Kidney (tissue), 14 donors: ENCODE measurements around the gene RAB11FIP2. TPM values are rescaled to one million over a fixed set of nuclear protein-coding genes. Genes with fewer than 3 reads are reported as not detected.
A peak's percentile ranks its signal among the peaks of the same experiment; 100 is the strongest.

Experiments used
- DNase-seq, 5 donors: peaks; one replicate each; pipeline ENCODE4 v3.0.0-alpha.2; 2013 to 2020
- FAIRE-seq: peaks from 2 replicates; lab custom pipeline; 2012; peaks lifted over from hg19 to GRCh38; lab: Jason Lieb, UNC
- H3K27ac ChIP-seq, 2 donors: one replicate each; pipeline ENCODE4 v1.7.0; 2013; ENCODE audit warnings: low read depth in 2 of 2, low read length in 2 of 2, inconsistent platforms in 1 of 2
- H3K27me3 ChIP-seq: one replicate; pipeline ENCODE4 v1.7.1; 2013; ENCODE audit warnings: low read length, inconsistent platforms; ENCODE audit not compliant: control insufficient read depth, insufficient read depth
- H3K36me3 ChIP-seq, 3 donors: one replicate each; pipeline versions ENCODE4 v1.7.0 to v1.7.1; 2013; ENCODE audit warnings: low read length in 3 of 3, control low read depth in 1 of 3, inconsistent platforms in 1 of 3; ENCODE audit not compliant: insufficient read depth in 3 of 3, control insufficient read depth in 2 of 3
- H3K4me1 ChIP-seq, 3 donors: one replicate each; pipeline versions ENCODE4 v1.7.0 to v1.7.1; 2013; ENCODE audit warnings: low read length in 3 of 3, inconsistent platforms in 1 of 3, low read depth in 1 of 3; ENCODE audit not compliant: control insufficient read depth in 2 of 3, insufficient read depth in 2 of 3
- H3K4me3 ChIP-seq, 3 donors: one replicate each; pipeline versions ENCODE4 v1.7.0 to v1.8.1; 2013; ENCODE audit warnings: low read length in 3 of 3, control low read depth in 1 of 3, inconsistent platforms in 1 of 3
- H3K9ac ChIP-seq, 3 donors: one replicate each; pipeline versions ENCODE4 v1.7.0 to v1.7.1; 2013; ENCODE audit warnings: low read length in 3 of 3, control low read depth in 1 of 3, inconsistent platforms in 1 of 3
- H3K9me3 ChIP-seq, 3 donors: one replicate each; pipeline versions ENCODE4 v1.7.0 to v1.7.1; 2013; ENCODE audit warnings: low read length in 3 of 3, control low read depth in 1 of 3, inconsistent platforms in 1 of 3; ENCODE audit not compliant: control insufficient read depth in 2 of 3, insufficient read depth in 1 of 3
- intact Hi-C: fragments of 100-400 bp; cut with DNase I; formaldehyde crosslinking; loops from one replicate; pipeline ENCODE4 v1.11.1; 2022
- polyA plus RNA-seq: library from polyadenylated mRNA; stranded (reverse); fragments of 350-450 nt; fragmentation: Illumina TruSeq; extraction: RNeasy Lipid Tissue Mini Kit (QIAGEN cat#74804); gene quantifications from one replicate; pipeline ENCODE4 v1.2.3, GENCODE V29; 2014; ENCODE audit warnings: low read depth, low replicate concordance; ENCODE audit not compliant: insufficient read depth
- total RNA-seq: library from RNA; stranded (reverse); fragmentation: NEBNext Ultra II Directional; extraction: Animal tissue kit (Norgen Biotek cat#: 25700); gene quantifications from one replicate; pipeline ENCODE4 v1.2.1, GENCODE V29; 2021
- TF ChIP-seq, protein P1 (sequence below): IDR thresholded peaks from 3 replicates; pipeline ENCODE4 v1.5.1; 2012; ENCODE audit warnings: mild to moderate bottlenecking, moderate library complexity, borderline replicate concordance; ENCODE audit not compliant: insufficient read depth; ENCODE audit errors: extremely low read depth
- donor health status: control.
- donor health status: control.
- donor health status: control.
- donor health status: control.
- donor health status: control.
- donor health status: DM: yes; HTN: yes; CAD: no.
- donor health status: Normal renal cell carcinoma (clear cell type).

RAB11FIP2 gene
- total and polyA plus RNA-seq, 2 donors from 2014 or later: 8.2 to 50.4 TPM

DNA sequence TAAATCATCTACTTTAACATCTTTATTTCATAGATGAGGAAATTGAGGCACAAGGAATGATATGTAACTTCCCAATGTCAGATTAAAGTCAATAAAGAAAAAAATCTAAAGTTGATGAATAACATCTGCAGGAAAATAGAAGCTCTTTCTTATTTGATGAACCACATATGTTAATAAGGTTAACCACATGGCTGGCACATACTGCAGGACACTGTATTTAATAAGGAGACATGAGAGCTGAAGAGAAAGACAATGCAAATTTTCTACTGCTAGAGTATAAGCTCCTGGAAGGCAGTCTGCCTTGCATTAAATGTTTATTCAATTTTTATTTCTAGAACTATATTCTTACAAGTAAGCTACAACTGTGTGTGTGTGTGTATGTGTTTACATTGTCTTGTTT lies 4.4 kb downstream of the RAB11FIP2 start:
- no peaks in the 10 kb centered on the region for H3K36me3 ChIP-seq
- H3K4me1 ChIP-seq: peaks cover 0 to 13% (median 4%) of the 10 kb centered on the region in 3 donors
- DNase-seq (peak in 1 of 5 donors; percentile 37), FAIRE-seq (no peak)
- H3K27me3 ChIP-seq: no peaks in the 10 kb centered on the region
- TF ChIP-seq, protein P1, sequence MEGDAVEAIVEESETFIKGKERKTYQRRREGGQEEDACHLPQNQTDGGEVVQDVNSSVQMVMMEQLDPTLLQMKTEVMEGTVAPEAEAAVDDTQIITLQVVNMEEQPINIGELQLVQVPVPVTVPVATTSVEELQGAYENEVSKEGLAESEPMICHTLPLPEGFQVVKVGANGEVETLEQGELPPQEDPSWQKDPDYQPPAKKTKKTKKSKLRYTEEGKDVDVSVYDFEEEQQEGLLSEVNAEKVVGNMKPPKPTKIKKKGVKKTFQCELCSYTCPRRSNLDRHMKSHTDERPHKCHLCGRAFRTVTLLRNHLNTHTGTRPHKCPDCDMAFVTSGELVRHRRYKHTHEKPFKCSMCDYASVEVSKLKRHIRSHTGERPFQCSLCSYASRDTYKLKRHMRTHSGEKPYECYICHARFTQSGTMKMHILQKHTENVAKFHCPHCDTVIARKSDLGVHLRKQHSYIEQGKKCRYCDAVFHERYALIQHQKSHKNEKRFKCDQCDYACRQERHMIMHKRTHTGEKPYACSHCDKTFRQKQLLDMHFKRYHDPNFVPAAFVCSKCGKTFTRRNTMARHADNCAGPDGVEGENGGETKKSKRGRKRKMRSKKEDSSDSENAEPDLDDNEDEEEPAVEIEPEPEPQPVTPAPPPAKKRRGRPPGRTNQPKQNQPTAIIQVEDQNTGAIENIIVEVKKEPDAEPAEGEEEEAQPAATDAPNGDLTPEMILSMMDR: no peak
- peak overlapping the region in 1 of 2 donors; percentile 45 for H3K27ac ChIP-seq
- no peaks in the 10 kb centered on the region for H3K9me3 ChIP-seq
- intact Hi-C loops: no loop called here
- peak overlapping the region in 2 of 3 donors; percentile 10 to 57 for H3K9ac ChIP-seq
- H3K4me3 ChIP-seq: peak overlapping the region in 1 of 3 donors; percentile 40

DNA sequence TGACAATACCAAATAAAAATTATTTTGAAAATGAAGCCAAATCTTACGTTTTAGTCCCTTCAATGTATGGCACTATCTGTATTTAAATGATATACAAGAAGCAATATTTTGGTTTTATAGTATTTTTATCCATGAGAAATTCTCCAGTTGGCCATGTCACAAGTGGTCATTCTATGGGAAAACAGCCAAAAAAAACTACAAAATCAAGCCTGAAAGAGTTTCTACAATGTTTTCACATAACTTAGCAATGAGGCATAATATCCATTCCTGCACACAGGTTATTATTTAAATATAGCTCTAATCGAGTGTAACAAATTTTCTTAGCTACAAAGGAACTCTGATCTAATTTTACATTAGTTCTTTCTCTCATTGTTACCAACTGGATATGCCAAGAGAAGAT lies 5.4 kb downstream of the RAB11FIP2 start:
- no peak for FAIRE-seq
- TF ChIP-seq, protein P1: no peak
- H3K4me3 ChIP-seq: no peak overlapping the region
- H3K27me3 ChIP-seq: no peaks in the 10 kb centered on the region
- H3K4me1 ChIP-seq: peaks cover under 1 to 10% (median 2%) of the 10 kb centered on the region in 3 donors
- no peaks in the 10 kb centered on the region for H3K9me3 ChIP-seq
- H3K27ac ChIP-seq: no peak overlapping the region
- no peaks in the 10 kb centered on the region for H3K36me3 ChIP-seq
- DNase-seq: peak in 2 of 5 donors; percentile 39 to 56
- no peak overlapping the region for H3K9ac ChIP-seq
- intact Hi-C loops: no loop called here

DNA sequence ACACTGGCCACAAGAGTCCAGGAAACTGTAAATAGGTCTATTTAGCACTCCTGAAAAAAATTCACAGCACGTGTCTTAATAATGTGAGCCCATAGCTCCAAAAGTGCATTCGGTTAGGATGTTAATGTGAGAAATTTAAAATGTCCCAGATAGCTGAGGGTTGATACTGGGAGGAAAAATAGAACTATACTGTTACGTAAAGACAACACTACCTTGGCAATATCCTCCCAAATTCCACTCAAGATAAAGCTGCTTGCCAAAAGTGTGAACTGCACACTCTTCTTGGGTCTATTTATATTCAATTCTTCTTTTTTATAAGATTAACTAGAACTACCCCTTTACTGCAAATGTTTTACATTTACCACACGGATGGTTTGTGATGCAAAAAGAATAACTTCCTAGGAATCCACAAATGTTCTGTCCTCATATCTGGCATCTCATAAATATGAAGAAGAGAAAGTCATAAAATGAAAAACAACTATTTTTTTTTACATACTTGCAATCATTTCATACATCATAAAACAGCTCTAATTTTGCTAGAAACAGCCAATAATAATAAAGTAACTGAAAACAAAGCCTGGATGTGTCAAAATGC lies 10.4 kb downstream of the RAB11FIP2 start:
- FAIRE-seq (no peak), DNase-seq (peak in 1 of 5 donors; percentile 19)
- Histone ChIP-seq H3K9ac (no peak overlapping the region), H3K36me3 (peaks cover 0 to 2% (median 0%) of the 10 kb centered on the region in 3 donors), H3K9me3 (no peaks in the 10 kb centered on the region), H3K27ac (no peak overlapping the region), H3K27me3 (no peaks in the 10 kb centered on the region), H3K4me1 (peaks cover 0 to 3% (median 0%) of the 10 kb centered on the region in 3 donors), H3K4me3 (no peak overlapping the region)
- intact Hi-C loops: no loop called here
- TF ChIP-seq, protein P1: no peak
